22Rv1 (cell line): Measurements from ENCODE around the gene NEU2.

Experiments used
- ZFX ChIP-seq: fragments of 450-650 bp; IDR thresholded peaks from 2 replicates; pipeline ENCODE4 v1.6.1; 2017; ENCODE audit warnings: antibody characterized with exemption, borderline replicate concordance
- TF ChIP-seq, protein P1 (sequence below): fragments of 450-650 bp; IDR thresholded peaks from 2 replicates; pipeline ENCODE4 v1.5.1; 2017; ENCODE audit warnings: mild to moderate bottlenecking

DNA sequence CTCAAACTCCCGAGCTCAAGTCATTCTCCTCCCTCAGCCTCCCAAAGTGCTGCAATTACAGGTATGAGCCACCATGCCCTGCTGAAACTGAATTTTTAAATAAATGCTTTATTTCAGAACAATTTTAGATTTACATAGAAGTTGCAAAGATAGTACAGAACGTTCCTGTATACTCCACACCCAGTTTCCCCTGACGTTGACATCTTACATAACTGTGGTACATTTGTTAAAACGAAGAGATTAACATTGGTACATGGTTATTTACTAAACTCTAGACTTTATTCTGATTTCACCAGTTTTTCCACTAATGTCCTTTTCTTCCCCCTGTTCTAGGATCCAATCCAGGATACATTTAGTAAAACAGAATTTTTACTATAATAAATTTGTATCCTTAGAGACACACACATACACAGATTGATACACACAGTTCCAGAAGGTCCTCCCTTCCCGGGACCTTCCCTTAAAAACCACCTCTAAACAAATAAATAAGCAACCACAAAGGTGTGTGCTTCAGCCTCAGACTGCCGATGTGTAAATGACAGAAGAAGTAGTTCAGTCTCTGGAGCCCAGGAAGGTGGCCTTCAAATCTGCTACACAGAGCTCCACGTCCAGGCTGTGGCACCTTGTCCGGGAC, 6.9 kb downstream of the NEU2 start:
- TF ChIP-seq, protein P1, sequence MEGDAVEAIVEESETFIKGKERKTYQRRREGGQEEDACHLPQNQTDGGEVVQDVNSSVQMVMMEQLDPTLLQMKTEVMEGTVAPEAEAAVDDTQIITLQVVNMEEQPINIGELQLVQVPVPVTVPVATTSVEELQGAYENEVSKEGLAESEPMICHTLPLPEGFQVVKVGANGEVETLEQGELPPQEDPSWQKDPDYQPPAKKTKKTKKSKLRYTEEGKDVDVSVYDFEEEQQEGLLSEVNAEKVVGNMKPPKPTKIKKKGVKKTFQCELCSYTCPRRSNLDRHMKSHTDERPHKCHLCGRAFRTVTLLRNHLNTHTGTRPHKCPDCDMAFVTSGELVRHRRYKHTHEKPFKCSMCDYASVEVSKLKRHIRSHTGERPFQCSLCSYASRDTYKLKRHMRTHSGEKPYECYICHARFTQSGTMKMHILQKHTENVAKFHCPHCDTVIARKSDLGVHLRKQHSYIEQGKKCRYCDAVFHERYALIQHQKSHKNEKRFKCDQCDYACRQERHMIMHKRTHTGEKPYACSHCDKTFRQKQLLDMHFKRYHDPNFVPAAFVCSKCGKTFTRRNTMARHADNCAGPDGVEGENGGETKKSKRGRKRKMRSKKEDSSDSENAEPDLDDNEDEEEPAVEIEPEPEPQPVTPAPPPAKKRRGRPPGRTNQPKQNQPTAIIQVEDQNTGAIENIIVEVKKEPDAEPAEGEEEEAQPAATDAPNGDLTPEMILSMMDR = no peak
- no peak for TF ChIP-seq ZFX
